PC-3 (cell line): ENCODE results near the gene ABCG1.

Source experiments
- CTCF ChIP-seq: fragments of 300-600 bp; sonication (generic); conservative IDR thresholded peaks from 2 replicates; pipeline ENCODE4 v1.5.1; 2017; ENCODE audit warnings: antibody characterized with exemption, low read depth, mild to moderate bottlenecking, low read length
- EZH2 ChIP-seq: fragments of 300-600 bp; sonication (generic); IDR thresholded peaks from one replicate; pipeline ENCODE4 v1.6.1; 2017; ENCODE audit warnings: antibody characterized with exemption, mild to moderate bottlenecking, low read length; ENCODE audit not compliant: unreplicated experiment

- TF ChIP-seq CTCF, result no peak
- TF ChIP-seq EZH2, result no peak
Observed at GRCh38 chr21:42218836-42219605, at the start of gene ABCG1.
